Measurements from ENCODE around the gene PLXNA4.

DNA sequence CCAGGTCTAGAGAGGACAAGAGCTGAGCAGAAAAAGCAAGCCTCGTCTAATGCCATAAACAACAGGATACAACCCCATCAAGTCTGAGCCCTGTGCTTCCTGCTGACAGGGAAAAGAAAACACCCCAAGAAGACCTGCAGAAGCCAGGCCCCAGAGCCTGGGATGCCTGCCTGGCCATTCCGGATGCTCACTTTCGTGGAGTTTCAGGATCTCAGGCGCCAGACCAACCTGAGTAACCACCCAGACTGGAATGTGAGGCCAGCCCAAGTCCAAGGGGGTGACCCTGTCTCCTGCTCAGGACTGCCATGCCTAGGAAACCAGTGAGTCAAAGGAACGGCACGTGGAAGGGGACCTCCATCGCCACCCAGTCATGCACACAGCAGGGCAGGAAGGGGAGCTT lies 74.3 kb downstream of the PLXNA4 start:
- TF ChIP-seq, protein P1, sequence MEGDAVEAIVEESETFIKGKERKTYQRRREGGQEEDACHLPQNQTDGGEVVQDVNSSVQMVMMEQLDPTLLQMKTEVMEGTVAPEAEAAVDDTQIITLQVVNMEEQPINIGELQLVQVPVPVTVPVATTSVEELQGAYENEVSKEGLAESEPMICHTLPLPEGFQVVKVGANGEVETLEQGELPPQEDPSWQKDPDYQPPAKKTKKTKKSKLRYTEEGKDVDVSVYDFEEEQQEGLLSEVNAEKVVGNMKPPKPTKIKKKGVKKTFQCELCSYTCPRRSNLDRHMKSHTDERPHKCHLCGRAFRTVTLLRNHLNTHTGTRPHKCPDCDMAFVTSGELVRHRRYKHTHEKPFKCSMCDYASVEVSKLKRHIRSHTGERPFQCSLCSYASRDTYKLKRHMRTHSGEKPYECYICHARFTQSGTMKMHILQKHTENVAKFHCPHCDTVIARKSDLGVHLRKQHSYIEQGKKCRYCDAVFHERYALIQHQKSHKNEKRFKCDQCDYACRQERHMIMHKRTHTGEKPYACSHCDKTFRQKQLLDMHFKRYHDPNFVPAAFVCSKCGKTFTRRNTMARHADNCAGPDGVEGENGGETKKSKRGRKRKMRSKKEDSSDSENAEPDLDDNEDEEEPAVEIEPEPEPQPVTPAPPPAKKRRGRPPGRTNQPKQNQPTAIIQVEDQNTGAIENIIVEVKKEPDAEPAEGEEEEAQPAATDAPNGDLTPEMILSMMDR (IDR thresholded peaks at IDR 0.05 in 2 of 3, conservative IDR thresholded peaks at IDR 0.05 in 1 of 3; ENCODE audit: borderline replicate concordance in 1 of 3, insufficient read depth in 1 of 3, low read depth in 2 of 3, low read length in 2 of 3), result no peak
- TF ChIP-seq EZH2 (IDR thresholded peaks at IDR 0.05) (no peak), POLR2A (IDR thresholded peaks at IDR 0.05; ENCODE audit: borderline replicate concordance, extremely low read depth, insufficient read depth, insufficient read length) (no peak), SP1 (IDR thresholded peaks at IDR 0.05; ENCODE audit: low read depth) (no peak), POLR2AphosphoS5 (IDR thresholded peaks at IDR 0.05; ENCODE audit: low read depth, low read length) (no peak), RAD21 (IDR thresholded peaks at IDR 0.05; ENCODE audit: low read depth) (no peak), CEBPB (IDR thresholded peaks at IDR 0.05; ENCODE audit: low read depth) (no peak), EZH2phosphoT487 (IDR thresholded peaks at IDR 0.05; ENCODE audit: borderline replicate concordance) (no peak), ZNF274 (IDR thresholded peaks at IDR 0.05; ENCODE audit: low read depth, low read length) (no peak), MAX (IDR thresholded peaks at IDR 0.05) (no peak), SRF (IDR thresholded peaks at IDR 0.05; ENCODE audit: low read depth) (no peak), JUND (IDR thresholded peaks at IDR 0.05) (no peak)
- TF ChIP-seq, protein P2, sequence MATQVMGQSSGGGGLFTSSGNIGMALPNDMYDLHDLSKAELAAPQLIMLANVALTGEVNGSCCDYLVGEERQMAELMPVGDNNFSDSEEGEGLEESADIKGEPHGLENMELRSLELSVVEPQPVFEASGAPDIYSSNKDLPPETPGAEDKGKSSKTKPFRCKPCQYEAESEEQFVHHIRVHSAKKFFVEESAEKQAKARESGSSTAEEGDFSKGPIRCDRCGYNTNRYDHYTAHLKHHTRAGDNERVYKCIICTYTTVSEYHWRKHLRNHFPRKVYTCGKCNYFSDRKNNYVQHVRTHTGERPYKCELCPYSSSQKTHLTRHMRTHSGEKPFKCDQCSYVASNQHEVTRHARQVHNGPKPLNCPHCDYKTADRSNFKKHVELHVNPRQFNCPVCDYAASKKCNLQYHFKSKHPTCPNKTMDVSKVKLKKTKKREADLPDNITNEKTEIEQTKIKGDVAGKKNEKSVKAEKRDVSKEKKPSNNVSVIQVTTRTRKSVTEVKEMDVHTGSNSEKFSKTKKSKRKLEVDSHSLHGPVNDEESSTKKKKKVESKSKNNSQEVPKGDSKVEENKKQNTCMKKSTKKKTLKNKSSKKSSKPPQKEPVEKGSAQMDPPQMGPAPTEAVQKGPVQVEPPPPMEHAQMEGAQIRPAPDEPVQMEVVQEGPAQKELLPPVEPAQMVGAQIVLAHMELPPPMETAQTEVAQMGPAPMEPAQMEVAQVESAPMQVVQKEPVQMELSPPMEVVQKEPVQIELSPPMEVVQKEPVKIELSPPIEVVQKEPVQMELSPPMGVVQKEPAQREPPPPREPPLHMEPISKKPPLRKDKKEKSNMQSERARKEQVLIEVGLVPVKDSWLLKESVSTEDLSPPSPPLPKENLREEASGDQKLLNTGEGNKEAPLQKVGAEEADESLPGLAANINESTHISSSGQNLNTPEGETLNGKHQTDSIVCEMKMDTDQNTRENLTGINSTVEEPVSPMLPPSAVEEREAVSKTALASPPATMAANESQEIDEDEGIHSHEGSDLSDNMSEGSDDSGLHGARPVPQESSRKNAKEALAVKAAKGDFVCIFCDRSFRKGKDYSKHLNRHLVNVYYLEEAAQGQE (IDR thresholded peaks at IDR 0.05; ENCODE audit: low read depth), result no peak
